Body of pancreas (tissue), 4 donors: ENCODE results near the gene ANP32B. TPM values are rescaled to one million over a fixed set of nuclear protein-coding genes. Genes with fewer than 3 reads are reported as not detected.

Source experiments
- ATAC-seq: fragments of 150-250 bp; one replicate; pipeline ENCODE4 v1.9.1; 2016
- DNase-seq, 4 donors: peaks; one replicate each; pipeline ENCODE4 v3.0.0-alpha.2; 2019
- H3K27ac ChIP-seq, 4 donors: fragments of 200-600 bp; sonication (generic); 1 replicate in 3 of 4; 2 replicates in 1 of 4; pipeline versions ENCODE4 v1.5.1 to v1.6.1; 2016 to 2019; ENCODE audit warnings: mild to moderate bottlenecking in 1 of 4, mixed read lengths in 1 of 4, moderate library complexity in 1 of 4
- H3K27me3 ChIP-seq, 2 donors: fragments of 200-600 bp; sonication (generic); one replicate each; pipeline ENCODE4 v1.6.0; 2016; ENCODE audit warnings: mild to moderate bottlenecking in 1 of 2
- H3K36me3 ChIP-seq, 2 donors: fragments of 200-600 bp; sonication (generic); replicated peaks in 1 of 2; 2 replicates each; pipeline ENCODE4 v1.5.1; 2016; ENCODE audit warnings: low read depth in 2 of 2; ENCODE audit not compliant: insufficient read depth in 1 of 2
- H3K4me1 ChIP-seq: fragments of 200-600 bp; sonication (generic); one replicate; pipeline ENCODE4 v1.6.0; 2016
- H3K4me3 ChIP-seq, 2 donors: fragments of 200-600 bp; sonication (generic); 1 replicate in 1 of 2; 2 replicates in 1 of 2; pipeline ENCODE4 v1.5.1; 2016 to 2019
- H3K9me3 ChIP-seq, 3 donors: fragments of 200-600 bp; sonication (generic); 1 replicate in 2 of 3; 2 replicates in 1 of 3; pipeline ENCODE4 v1.5.1; 2016
- CTCF ChIP-seq, 7 experiments: fragments of 450-650 bp in 4 of 7; fragments of 200-600 bp in 3 of 7; sonication (generic) in 3 of 7; IDR thresholded peaks; one replicate each; pipeline ENCODE4 v1.5.1; 2016 to 2019; ENCODE audit warnings: antibody characterized with exemption in 7 of 7
- POLR2A ChIP-seq, 3 donors: fragments of 450-650 bp; IDR thresholded peaks; one replicate each; pipeline ENCODE4 v1.6.1; 2016; ENCODE audit warnings: antibody characterized with exemption in 3 of 3, mild to moderate bottlenecking in 2 of 3
- WGBS, 2 donors: methylation state at CpG; one replicate each; pipeline ENCODE4 v1.1.5; 2017; 5-methylcytosine and 5-hydroxymethylcytosine counted together
- intact Hi-C: fragments of 100-400 bp; cut with DNase I; formaldehyde crosslinking; loops from one replicate; pipeline ENCODE4 v1.15.1; 2023
- total RNA-seq, 2 donors: library from RNA; depleted of rRNA; stranded (reverse); fragments of >200 nt; gene quantifications; one replicate each; pipeline ENCODE4 v1.1.0, GENCODE V29; 2016

The ANP32B gene
- total RNA-seq, 2 donors from 2014 or later: 38.4 to 65.9 TPM

DNA sequence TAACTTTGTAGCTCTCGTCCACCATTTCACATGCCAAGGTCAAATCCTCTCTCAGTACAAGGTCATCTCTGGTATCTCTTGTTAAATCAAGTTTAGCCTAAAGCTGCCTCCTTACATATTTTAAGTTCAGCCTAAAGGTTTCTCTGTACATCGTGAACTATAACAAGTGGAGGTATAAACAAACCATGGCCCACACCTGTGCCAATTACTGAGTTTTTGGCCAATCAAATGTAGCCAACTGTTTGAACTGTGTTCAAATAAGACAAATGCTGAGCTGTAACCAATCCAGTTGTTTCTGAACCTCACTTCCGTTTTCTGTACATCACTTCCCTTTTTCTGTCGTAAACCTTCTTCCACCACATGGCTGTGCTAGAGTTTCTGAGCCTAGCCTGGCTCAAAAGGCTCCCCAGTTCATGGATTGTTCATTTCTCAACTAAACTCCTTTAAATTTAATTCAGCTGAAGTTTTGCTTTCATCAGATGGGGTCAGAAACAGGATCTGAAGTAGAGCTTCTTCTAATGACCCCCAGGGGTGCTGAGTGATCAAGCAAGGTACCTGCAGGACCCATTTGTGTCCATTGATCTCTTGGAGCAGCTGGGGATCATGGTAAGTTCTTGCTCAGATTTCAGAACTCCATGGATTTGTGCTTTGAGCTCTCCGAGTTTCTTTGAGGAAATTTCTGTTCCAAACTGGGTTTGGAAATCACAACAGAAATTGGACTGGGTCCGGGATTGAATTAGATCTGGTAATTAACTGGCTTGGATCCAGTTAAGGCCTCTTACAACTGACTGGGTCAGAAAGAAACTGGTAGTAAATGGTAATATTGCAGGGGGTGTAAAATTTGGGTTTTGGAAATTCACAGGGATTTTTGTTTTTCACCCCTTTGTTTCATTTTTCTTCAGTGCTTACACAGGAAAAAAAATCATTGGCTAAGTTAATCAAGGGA lies 62.4 kb downstream of the ANP32B start:
- peak overlapping the region in 1 of 4 donors; percentile 36 for H3K27ac ChIP-seq
- H3K4me1 ChIP-seq: no peaks in the 10 kb centered on the region
- TF ChIP-seq CTCF (IDR thresholded peaks at IDR 0.05): no peak
- TF ChIP-seq POLR2A (IDR thresholded peaks at IDR 0.05): no peak
- no peak overlapping the region for H3K4me3 ChIP-seq
- peak in 1 of 4 donors; percentile 31 for DNase-seq
- ATAC-seq: peak; percentile 47
- H3K9me3 ChIP-seq: no peaks in the 10 kb centered on the region
- intact Hi-C loops: no loop called here
- H3K27me3 ChIP-seq: no peaks in the 10 kb centered on the region
- no peaks in the 10 kb centered on the region for H3K36me3 ChIP-seq
- WGBS, 2 donors: 58 to 60% methylated on average over 6 of the region's 6 CpGs

- no peak for DNase-seq
- TF ChIP-seq POLR2A (IDR thresholded peaks at IDR 0.05) (no peak), CTCF (IDR thresholded peaks at IDR 0.05) (no peak)
- Histone ChIP-seq H3K9me3 (no peaks in the 10 kb centered on the region), H3K36me3 (no peaks in the 10 kb centered on the region), H3K4me1 (no peaks in the 10 kb centered on the region), H3K27ac (no peak overlapping the region), H3K27me3 (no peaks in the 10 kb centered on the region), H3K4me3 (no peak overlapping the region)
- ATAC-seq: no peak
- WGBS, 2 donors: 89 to 92% methylated on average over 9 of the region's 9 CpGs
- intact Hi-C loops: no loop called here
Observed at GRCh38 chr9:98046180-98046543, 63.0 kb downstream of the ANP32B start.

DNA sequence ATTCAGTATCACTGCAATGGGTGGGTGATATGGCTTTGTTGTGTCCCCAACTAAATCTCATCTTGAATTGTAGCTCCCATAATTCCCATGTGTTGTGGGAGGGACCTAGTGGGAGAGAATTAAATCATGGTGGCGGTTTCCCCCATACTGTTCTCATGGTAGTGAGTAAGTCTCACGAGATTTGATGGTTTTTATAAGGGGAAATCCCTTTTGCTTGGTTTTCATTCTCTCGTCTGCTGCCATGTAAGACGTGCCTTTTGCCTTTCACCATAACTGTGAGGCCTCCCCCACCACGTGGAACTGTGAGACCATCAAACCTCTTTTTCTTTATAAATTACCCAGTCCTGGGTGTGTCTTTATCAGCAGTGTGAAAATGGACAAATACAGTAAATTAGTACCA lies 63.9 kb downstream of the ANP32B start:
- Histone ChIP-seq H3K9me3 (no peaks in the 10 kb centered on the region), H3K36me3 (no peaks in the 10 kb centered on the region), H3K27ac (no peak overlapping the region), H3K4me3 (no peak overlapping the region), H3K4me1 (no peaks in the 10 kb centered on the region), H3K27me3 (no peaks in the 10 kb centered on the region)
- TF ChIP-seq POLR2A (IDR thresholded peaks at IDR 0.05) (no peak), CTCF (IDR thresholded peaks at IDR 0.05) (no peak)
- intact Hi-C loops: no loop called here
- no peak for DNase-seq
- ATAC-seq: no peak
- WGBS, 2 donors: 74 to 77% methylated on average over 5 of the region's 5 CpGs

- WGBS, 2 donors: 47 to 63% methylated on average over 1 of the region's 1 CpG
- no peaks in the 10 kb centered on the region for H3K4me1 ChIP-seq
- H3K27ac ChIP-seq: no peak overlapping the region
- H3K27me3 ChIP-seq: no peaks in the 10 kb centered on the region
- H3K9me3 ChIP-seq: no peaks in the 10 kb centered on the region
- no peaks in the 10 kb centered on the region for H3K36me3 ChIP-seq
- DNase-seq (no peak), ATAC-seq (no peak)
- intact Hi-C loops: no loop called here
- no peak overlapping the region for H3K4me3 ChIP-seq
- no peak for TF ChIP-seq POLR2A (IDR thresholded peaks at IDR 0.05)
- no peak for TF ChIP-seq CTCF (IDR thresholded peaks at IDR 0.05)
Observed at GRCh38 chr9:98049288-98050072, 66.3 kb downstream of the ANP32B start.
